ENCODE data around the gene CRADD.
"Not testable (repeated sequence)": the region's sequence is repeated elsewhere in the genome, so short reads cannot be mapped to it uniquely, and the experiment has no call there.

Gene CRADD

DNA sequence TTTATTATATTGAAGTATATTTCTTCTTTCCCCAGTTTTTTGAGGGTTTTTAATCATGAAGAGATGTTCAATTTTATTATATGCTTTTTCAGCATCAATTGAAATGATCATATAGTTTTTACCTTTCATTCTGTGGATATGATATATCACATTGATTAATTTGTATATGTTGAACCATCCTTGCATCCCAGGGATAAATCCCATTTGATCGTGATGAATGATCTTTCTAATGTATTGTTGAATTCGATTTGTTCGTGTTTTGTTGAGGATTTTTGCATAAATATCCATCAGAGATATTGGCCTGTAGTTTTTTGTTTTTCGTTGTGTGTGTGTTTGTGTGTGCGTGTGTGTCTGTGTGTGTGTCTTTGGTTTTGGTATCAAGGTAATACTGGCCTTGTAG is 196.4 kb downstream of the CRADD start:
- no peak for DNase-seq (ENCODE audit: low read depth in 2 of 2)

DNA sequence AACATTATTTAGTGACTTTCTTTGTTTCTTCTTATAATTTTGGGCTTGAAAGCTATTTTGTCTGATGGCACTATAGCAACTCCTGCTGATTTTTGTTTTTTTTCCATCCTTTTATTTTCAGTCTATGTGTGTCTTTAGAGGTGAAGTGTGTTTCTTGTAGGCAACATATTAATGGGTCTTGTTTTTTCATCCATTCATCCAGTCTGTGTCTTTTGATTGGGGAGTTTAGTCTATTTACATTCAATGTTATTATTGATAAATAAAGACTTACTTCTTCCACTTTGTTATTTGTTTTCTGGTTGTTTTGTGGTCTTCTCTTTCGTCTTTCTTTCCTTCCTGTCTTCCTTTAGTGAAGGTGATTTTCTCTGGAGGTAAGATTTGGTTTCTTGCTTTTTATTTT is 198.0 kb downstream of the CRADD start:
- no peak for DNase-seq (ENCODE audit: low read depth in 2 of 2)

DNA sequence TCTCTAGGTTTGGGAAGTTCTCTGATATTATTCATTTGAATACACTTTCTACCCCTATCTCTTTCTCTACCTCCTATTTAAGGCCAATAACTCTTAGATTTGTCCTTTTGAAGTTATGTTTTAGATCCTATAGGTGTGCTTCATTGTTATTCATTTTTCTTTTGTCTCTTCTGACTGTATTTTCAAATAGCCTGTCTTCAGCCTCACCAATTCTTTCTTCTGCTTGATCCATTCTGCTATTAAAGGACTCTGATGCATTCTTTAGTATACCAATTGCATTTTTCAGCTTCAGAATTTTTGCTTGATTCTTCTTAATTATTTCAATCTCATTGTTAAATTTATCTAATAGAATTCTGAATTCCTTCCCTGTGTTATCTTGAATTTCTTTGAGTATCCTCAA is 199.2 kb downstream of the CRADD start:
- no peak for DNase-seq (ENCODE audit: low read depth in 2 of 2)

DNA sequence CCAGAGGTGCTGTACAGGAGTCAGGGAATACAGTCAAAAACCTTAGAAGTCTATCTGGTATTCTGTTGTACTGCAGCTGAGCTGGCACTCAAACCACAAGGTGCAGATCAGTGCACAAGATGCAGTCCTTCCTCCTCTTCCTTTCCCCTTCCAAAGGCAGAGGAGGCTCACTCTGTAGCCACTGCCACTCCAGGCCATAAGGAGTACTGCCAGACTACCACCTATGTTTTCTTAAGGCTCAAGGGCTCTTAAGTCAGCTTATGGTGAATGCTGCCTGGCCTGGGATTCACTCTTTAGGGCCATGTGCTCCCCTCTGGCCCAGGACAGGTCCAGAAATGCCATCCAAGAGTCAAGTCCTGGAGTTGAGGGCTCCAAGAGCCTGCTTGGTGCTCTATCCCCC is 200.3 kb downstream of the CRADD start:
- DNase-seq (ENCODE audit: low read depth in 2 of 2) = no peak

DNA sequence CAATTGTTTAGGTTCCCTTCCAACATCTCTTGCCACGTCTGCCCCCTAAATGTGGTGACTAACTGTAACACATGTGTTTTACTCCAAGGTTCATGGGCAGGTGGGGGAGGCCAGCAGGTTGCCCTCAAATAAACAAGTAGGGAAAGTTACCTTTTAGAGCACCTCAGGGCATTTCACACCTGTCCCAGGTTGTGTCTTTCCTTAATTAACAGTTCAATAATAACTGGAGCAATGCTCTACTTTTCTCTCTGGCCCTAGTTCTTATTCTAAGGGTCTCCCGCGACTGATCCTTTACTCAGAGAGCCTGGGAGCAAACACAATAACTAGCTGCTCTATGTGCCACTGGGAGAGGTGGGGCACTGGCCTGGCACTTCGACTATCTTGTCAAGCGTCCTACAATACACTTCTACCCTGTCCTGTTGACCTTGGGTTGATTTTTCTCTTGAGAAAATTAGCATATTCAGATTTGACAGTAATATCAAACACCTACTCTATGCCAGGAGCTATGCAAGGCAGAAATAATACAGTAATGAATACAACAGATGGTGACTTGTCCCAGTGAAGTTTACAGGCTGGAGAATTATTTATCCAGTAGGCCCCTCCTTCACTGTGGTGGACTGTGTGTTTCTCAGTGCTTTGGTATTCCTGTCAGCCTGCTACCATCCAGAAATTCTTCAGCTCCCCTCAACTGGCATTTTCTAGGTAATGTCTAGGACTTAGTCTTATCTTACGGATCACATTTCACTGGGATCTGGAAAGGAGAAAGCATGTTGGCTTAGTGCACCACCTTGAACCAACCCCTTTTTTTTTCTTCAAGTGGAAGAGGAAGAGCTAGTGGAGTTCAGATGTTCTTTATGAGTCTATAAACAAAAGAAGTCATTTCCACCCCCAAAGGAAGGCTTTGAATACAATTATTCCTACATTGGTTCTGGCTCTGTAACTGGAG is 202.6 kb downstream of the CRADD start:
- DNase-seq (ENCODE audit: low read depth in 2 of 2) = no peak

DNA sequence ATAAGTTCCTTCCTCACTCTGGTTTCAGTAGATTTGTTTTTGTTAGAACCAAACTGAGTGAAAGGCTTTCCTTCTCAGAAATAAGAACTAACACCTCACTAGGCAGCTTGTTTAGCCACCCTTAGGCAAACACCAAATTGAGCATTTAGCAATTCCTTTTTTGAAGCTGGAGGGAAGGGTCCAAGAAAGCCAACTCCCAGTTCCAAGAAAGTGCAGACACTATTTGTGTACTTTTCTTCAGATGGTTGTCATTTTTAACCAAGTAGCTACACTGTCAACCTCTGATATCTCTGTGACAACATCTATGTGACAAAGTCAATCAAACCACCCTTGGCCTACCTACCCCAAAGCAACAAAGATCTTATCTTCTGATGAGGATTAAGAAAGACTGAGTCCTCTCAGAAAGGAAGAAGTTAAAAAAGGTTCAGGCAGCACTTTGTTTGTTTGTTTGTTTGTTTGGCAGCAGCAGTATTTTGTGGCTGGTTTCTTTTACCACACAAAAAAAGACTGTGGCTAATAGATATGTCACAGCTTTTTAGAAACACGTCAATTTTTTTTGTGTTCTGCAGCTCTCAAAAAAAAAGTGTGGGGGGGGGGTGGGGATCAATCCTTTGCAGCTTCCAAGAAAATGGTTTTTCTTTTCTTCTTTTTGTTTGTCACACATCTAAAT is 203.8 kb downstream of the CRADD start:
- DNase-seq (ENCODE audit: low read depth in 2 of 2) = no peak

DNA sequence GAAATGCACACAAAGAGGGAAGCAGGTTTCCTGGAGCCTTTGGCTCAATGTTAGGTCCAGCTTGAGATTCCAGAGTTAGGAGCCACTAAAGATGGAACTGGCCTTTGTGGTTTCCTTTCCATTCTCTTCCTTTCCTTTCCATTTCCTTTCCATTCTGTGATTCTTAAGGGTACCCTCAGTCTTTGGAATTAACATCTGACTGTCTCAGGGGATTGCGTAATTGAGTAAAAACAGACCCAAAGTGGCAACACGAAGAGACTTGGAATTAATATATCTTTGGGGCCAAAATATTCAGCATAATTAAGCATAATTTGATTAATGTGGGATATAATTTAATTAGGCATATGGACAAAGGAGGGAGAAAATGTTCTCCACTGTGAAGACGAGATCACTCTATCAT is 205.6 kb downstream of the CRADD start:
- no peak for DNase-seq (ENCODE audit: low read depth in 2 of 2)

DNA sequence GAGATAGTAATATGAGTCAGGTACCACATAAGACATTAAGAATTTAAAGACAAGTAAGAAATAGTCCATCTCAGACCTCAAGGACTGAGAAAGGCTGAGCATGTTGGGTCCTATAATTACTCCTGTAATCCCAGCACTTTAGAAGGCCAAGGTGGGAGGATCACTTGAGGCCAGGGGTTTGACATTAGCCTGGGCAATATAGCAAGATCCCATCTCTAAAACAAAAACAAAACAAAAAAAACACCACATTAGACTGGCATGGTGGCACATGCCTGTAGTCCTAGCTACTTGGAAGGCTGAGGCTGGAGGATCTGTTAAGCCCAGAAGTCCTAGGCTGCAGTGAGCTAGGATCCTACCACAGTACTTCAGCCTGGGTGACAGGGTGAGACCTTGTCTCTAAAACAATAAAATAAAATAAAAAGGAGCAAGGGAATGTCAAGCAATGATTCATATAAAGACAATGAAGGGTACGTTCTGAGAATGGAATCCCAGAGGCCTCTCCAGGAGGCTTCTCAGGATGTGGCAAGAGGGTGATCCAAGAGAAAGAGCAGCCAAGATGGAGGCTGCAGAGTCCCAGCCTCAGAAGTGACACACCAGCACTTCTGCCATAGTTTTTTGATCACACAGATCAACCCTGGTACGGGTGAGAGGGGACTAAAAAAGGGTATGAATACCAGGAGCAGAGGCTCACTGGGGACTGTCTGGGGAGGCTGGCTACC is 206.4 kb downstream of the CRADD start:
- DNase-seq (ENCODE audit: low read depth in 2 of 2) = no peak

DNA sequence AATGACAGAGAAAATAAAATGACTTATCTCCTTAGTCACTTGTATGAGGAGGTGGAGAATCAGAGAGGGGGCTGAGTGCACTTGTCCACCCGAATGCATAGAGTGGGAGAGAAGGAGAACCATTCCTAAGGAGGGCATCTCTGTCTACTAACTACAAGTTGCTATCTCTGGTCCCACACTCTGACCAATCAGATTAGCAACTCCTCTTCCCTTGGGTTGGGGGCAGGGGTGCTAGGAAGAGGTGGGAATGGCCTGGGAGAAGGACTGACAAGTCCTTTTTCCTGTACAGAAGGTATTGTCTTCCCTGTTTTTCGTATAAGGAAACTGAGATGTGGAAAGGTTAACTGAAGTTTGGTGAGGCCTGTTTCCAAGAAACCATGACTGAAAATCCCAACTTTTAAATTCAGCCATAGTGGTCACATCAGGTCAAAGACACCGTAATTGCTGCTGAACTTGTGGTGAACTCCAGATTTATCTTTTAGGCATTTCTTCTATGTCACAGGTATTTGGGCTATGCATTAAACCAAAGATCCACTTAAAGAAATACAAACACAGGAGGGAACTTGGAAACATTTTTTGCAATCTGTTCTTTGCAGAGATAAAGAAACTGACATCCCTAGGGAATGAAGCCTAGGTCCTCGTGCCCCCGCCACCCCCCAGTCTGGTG is 207.8 kb downstream of the CRADD start:
- DNase-seq (ENCODE audit: low read depth in 2 of 2) = no peak

DNA sequence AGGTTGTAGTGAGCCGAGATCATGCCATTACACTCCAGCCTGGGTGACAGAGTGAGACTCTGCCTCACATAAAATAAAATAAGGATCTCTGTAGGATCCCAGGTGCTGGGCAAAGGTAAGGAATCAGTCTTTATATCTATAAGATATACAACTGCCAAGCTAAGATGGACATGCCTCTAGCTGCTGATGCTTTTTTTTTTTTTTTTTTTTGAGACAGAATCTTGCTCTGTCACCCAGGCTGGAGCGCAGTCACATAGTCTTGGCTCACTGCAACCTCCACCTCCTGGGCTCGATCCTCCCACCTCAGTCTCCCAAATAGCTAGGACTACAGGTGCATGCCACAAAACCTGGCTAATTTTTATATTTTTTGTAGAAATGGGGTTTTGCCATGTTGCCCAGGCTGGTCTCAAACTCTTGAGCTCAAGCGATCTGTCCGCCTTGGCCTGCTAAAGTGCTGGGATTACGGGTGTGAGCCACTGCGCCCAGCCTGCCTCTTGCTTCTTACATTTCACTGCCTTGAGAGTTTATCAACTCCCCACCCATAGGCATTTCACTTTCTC is 208.9 kb downstream of the CRADD start:
- not testable (repeated sequence) for DNase-seq (ENCODE audit: low read depth in 2 of 2)

DNA sequence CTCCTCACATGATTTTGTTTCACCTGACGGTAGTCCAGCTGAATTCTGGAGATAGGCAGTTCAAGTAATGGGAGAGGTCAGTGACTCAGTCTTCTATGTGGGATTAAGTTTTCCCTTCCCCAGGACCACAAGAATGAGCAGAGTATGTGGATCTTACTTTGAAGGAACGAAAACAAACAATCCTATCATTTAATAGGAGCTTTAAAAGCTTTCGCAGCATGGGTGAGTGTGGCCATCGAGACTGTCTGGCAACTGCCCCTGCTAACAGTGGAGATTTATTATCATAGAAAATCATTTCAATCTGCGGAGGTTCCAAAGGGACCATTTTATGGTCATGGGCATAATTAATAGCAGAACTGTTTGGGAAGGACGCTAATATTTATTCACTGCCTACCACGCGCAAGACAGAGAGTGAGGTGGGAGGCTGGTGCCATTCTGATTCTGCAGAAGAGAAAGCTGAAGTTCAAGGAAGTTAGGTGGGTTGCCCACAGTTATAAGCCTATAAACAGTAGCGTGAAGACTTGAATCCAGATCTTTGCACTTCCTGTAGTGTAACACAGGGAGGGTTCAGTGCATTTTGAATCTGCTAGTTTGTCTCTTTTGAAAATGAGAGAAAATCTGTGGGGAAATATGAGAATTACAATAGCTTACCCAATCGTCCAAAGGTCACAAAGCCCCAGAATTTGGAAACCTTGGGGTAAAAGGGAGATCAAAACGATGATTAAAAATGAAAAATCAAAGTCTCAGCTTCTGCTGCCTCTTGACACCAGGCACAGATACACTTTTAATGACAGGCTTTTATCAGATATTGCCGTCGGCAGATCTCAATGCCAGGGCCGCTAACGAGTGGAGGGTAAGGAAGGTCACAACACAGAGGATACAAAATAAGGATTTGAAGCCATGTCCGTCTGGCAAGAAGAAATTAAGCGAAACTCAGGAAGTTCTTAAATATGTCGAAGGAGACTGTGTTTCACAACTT is 209.6 kb downstream of the CRADD start:
- no peak for DNase-seq (ENCODE audit: low read depth in 2 of 2)

DNA sequence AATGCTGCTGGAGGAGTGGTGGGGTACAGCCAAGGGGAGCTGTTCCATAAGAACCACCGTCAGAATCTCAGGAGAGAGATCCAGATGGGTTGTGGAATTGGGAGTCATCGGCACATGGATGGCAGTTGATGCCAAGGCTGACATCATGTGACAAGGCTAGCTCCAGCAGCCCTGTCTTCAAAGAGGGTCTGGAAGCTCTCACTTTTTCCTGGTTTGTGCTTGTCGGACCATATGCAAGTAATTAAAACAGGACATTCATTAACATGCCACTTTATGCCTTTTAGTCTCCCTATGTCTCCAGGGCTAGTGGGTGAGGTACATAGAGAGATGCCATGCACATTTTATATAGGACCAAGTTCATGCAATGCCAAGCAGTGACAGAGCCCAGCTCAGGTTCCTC is 211.8 kb downstream of the CRADD start:
- no peak for DNase-seq (ENCODE audit: low read depth in 2 of 2)

DNA sequence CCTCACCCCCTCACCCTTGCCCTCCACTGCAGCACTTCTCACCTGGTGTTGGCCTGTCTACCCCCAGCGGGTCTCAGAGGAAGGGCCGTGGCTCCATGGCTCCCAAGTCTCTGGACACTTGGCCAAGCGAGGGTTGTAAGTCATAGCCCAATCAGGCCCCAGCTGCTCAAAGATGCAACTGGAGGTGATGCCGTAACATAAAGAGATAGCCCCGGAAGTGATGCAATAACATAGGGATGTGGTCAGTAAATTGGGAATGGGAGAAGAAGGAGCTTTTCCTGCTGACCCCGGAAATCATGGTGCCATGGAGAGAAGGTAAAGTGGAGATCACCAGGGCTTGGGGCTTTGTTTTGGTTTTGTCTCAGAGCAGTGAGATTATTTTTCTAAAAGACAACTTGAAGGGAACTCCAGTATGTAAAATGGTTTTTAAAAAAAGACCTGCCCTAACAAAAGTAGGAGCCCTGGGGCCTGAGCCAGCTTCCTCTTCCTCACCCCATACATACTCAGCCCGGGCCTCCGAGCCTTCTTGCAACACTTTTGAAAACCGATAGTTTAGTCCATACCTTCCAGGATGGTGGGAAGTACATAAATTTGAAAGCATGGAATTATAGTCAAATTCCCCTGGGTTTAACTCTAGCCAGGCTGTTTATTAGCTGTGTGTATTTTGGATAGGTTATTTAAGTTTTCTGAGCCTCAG is 212.5 kb downstream of the CRADD start:
- DNase-seq (ENCODE audit: low read depth in 2 of 2) = no peak

DNA sequence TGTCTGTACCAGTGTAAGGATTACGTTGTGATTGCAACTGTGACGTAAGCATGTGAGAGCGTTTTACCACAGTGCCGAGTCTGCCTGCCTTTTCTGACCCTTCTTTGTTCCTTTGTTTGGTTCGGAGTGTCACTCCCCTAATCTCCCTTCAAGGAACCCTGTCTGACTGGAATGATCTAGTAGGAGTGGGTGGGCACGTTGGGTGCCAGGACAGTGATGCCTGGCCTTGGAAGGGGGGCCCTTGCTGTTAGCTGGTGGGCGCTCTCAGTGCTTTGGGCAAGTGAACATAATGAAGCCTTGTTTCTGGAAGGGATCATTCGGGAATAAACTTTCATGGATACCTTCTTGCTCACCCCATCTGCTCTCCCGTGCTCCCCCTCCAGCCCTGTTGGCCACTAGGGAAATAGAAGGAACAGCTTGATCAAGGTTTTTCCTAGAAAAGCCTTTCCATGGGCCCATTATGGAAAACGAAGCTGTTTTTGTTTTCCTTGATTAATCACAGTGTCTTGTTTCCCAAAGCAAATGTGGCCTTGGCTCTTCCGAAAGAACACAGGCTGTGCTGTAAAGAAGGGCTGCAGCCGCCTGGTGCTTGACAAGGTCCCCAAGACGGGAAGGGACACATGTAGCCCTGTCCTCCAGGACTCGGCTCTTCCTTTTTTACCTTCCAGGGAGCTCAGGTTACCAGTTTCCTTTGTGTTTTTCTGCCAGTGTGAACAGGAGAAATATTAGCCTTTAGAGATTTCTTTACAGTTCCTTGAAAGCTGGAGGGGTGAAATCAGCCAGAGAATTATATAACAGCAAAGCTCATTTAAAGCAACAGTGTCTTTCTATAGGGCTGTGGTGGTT is 215.5 kb downstream of the CRADD start:
- no peak for DNase-seq (ENCODE audit: low read depth in 2 of 2)

DNA sequence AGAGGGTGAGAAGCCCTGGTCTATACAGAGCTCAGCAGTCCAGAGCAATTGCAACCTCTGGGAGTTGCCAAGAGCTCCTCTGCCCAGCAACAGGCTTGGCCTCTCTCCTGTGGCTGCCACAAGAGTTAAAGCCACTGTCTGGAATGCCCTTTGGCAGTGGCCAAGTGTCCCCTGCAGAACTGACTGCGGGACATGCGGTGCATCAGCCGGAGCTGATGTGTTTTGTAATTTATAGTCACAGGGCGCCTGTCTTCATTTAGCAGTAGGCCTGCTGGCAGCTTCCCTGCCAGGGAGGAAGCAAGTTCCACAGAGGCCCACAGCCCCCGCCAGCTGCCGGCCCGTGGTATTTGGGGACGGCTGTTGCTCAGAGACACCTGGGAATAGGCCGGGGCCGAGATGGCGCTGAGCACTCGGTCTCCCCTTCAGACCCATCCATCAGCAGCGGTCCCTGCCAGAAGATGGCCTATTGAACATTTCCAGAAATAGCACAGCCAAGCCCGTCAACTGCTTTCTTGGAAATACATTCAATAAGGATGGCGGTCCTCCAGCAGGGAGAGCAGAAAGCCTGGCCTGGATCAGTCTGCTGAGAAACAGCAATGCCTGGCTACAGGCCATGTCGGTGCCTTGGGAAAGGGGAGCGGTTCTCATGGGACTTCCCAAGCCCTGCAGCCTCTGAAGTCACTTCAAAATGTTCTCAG is 217.4 kb downstream of the CRADD start:
- DNase-seq (ENCODE audit: low read depth in 2 of 2) = no peak

DNA sequence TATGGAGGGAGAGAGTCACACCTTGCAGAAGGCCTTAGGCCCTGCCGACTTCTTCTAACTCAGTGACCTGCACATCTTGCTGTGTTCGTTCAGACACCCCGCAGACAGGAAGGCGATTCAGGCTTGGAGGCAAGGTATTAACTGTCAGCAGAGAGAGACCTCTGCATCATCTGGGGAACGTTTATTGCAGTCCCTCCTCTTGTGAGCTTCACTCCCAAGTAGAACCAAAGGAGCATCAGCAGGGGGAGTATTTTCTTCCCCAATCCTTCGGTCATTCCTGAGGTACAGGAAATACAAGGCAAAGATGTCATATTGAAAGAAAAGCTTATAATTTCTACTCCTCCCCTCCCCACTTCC is 217.9 kb downstream of the CRADD start:
- no peak for DNase-seq (ENCODE audit: low read depth in 2 of 2)

DNA sequence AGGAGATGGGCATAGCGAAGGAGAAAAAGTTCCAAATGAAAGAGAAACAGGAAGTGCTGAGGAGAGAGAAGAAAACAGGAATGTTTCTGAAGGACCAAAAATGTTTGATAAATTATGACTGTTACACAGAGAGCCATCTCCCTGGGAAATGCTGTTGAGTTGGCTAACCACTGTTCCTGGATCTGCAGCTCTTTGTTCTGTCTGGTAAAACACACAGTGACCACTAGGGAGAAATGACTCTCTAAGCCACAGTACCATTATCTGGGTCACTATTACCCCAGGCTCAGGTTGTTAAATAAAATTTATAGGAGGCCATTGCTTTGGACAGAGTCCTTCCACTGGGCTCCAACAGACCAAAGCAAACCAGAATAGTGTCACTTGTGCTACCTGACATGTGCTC is 219.3 kb downstream of the CRADD start:
- DNase-seq (ENCODE audit: low read depth in 2 of 2) = no peak

DNA sequence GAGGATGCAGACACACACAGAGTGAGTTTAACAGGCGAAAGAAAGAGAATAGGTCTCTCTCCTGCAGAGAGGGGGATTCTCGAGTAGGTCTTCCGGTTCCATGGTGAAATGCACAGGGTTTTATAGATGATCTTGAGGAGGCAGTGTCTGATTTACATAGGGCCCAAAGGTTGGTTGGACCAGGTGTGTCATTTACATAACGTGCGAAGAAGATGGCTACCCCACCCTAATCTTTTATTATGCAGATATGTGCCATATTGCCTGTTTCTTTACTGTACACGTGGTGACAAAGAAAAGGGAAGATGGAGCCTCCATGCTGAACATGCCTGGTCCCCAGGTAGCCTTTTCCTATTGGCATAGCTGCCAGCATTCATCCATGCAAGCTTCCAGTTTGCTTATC is 219.8 kb downstream of the CRADD start:
- DNase-seq (ENCODE audit: low read depth in 2 of 2) = no peak
